Measurements from ENCODE around the gene DLX6.

Gene DLX6

DNA sequence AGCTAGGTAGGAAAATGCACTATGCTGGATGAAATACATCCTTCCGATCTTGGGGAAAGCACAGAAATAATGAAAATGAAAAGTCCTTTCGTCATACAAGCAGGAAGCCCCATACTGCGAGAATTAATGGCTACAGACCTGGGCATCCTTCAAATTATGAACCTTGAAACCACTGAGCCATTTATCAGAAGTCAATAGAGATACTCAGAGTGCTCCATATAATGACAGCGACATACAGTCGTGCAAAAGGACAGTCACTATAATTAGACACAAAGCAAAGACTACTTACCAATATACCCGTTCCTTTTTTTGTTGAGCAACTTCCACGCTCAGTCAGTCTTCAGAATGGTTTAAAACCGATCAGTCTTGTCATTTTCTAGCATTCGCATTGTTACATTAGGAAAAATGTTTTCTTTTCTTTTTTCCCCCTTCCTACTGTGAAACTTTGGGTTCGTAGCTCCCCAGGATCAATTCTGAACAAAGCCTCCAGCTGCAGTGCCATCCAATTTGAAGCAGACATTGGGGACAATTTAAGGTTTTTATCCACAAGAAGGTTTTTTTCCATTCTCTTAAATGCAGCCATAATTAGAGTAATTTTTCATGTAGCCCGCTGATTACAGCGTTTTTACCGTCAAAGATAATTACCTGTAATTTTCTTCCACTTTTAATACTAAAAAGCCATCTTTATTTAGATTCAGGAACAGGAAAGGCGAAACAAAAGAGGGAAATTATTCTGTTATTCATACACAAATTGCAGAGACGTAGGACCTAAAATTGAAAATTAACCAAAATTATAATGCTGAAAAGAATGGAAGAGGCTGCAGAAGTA, 6.4 kb downstream of the DLX6 start:
- DNase-seq: no peak

- no peak for DNase-seq
These were observed 7.2 kb downstream of the DLX6 start for GRCh38 chr7:97012365-97013133.

GRCh38 chr7:97013134-97013844, 7.9 kb downstream of the DLX6 start:
- no peak for DNase-seq

- no peak for DNase-seq
These were observed 8.4 kb downstream of the DLX6 start for GRCh38 chr7:97013845-97014134.

DNA sequence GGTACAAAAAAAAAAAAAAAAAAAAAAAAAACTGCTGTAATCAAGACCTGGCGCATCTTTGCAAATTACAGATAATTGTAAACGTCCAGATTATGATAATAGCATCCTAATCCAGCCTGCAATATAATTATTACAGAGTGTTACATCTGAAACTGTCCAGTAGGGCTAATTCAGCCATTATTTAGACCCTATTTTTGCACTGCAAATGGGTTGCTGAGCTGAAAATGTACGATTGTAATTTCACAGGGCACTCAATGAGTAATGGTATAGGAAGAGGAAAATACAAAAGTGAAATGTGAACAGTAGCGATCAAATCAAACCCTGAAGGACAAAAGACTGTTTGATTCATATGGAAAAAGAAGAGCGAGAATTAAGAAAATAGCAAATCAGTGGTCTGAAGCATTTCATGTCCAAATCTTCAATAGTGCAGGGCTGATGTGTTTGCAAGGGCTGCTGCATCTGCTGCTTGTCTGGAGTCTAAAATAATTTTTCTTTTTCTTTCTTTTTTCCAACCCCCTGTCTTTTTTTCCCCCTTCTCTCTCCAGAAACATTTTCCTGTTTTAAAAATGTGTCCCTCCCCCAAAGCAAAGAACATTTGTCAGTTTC, 8.9 kb downstream of the DLX6 start:
- no peak for DNase-seq

DNA sequence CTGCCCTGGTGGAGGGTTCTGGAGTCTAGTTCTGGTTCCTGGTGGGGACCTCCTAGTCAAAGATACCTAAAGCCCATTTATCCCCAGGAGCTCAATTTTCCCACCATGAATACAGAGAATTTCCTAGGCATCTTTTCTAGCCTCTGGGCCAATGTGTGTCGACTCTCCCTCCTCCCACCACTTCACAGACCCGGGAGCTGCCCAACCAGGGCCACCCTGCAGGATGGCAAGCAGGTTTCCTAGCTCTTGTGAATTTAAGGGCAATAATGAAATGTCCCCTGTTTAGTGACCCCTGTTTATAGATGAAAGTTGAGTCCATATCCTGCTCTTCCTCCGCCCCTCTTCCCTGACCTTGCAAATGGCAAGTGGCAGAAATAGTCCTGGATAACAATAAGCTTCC, 9.9 kb downstream of the DLX6 start:
- no peak for DNase-seq

DNA sequence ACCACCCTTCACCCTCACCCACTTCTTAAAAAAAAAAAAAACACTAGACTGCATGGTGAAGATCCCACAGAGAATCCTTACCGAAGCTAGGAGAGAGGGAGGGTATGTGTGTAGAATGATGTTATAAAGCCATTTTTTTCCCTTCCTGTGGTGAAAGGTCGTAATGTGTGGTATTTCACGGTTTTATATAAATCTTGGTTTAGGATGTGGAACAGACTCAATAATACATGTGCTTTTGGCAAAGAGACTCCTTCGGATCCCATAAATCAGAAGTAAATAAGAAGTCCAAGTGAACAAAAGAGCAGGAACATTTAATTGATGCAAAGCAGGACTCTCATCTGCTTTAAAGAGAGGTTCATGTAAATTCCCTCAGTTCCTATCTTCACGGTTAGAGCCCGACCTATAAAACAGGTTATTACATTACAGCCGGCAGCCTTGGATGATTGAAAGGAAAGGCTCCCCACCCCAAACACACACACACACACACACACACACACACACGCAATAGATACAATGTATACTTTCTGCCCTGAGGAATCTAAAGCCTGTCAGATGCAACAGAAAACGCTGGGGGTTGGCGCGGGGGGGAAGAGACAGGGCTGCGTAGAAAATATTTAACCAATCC, 10.5 kb downstream of the DLX6 start:
- no peak for DNase-seq

DNA sequence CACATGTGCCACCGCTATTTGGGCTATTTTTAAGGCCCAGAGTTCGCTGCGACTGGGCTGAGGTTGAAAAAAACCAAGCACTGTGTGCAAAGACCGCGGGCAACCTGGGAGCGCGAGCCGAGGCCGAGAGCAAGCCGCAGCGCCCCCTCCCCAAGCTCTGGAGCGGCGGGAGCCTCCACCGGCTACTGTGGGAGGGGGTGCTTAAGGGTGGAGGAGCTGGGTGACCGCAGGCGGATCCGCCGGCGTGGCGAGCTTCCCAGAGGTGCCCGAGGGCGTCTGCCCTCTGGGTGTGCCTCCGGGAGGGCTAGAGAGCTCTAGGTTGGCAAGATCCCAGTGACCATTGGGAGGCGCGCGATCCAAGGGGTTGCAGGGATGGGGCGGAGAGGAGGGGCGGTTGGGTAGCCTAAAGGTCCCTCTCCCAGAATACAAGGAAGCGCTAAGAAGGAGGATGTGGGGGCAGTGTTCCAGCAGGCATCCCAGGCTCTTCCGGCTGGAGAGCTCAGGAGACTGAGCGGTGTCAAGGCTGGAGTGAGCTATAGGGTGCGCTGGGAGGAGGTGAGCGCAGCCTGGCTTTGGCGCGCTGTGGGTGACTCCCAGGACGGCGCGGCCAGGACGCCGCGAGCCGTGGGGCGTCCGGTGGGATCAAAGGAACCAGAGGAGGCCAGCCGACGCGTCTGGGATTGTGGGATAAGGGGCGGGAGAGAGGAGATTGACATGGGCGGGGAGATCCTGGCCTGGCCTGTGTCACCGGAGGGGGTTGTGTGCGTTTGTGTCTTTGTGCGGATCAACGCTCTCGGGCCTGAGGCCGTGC, 11.2 kb downstream of the DLX6 start:
- no peak for DNase-seq

DNA sequence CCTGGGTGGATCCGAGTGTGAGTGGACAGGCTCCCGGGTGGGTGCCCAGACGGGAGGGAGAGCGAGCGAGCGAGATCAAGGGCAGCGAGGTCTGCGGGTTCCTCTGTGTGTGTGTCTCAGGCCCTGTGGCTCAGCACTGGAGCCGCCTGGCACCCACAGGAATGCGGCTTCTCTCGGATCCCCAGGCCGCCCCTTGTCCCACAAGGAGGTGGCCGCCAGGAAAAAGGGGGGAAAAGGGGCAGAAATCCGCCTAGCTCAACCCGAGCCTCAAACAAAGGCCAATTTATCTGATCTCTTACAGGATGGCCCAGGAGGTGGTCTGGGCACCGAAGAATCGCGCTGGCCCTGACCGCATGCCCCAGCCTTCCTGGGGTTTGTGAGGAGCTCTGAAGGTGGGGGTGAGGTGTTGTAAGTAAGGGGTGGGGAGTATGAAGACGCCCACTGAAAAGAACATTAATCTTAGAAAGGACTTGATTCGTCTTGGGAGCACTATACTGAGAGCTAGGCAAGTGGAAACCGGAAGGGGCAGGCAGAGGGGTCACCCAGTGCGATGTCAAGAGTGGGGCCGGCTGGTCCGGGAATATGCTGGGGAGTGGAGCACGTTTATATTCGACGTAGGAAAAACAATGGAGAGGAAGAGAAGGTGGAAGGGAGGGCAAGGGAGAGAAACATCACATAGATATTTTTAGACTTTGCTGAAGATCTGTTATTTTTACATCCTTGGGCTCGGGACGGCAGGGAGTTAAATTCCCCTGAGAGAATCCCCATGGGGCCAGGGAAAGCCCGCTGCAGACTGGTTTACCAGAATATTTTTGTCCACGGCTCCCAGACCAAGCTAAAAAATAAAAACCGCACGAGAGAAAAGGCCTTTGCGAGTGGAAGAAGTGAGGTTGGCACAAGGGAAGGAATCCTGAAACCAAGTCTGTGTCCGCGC, 12.1 kb downstream of the DLX6 start:
- no peak for DNase-seq

DNA sequence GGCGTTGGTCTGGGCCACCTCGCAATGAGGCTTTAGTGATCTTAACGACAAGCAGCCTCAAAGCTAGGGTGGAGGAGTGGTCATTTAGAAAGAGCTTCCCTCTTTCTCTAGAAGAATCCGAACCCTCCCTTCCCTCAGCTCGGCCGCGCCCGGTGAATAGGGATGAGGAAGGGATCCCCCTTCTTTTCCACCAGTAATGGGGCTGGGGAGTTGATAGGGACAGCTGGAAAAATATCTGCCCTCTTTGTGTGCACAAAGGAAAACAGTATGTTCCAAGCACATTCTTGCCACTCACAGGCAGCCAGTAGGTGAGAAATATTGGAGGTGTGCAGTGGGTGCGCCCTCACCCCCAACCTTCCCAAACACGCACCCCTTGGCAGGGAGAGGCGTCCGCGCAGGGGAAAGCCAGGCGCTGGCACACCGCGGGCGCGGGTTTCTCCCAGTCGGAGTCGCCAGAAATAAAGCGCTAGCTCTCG, 12.8 kb downstream of the DLX6 start:
- DNase-seq: no peak

DNA sequence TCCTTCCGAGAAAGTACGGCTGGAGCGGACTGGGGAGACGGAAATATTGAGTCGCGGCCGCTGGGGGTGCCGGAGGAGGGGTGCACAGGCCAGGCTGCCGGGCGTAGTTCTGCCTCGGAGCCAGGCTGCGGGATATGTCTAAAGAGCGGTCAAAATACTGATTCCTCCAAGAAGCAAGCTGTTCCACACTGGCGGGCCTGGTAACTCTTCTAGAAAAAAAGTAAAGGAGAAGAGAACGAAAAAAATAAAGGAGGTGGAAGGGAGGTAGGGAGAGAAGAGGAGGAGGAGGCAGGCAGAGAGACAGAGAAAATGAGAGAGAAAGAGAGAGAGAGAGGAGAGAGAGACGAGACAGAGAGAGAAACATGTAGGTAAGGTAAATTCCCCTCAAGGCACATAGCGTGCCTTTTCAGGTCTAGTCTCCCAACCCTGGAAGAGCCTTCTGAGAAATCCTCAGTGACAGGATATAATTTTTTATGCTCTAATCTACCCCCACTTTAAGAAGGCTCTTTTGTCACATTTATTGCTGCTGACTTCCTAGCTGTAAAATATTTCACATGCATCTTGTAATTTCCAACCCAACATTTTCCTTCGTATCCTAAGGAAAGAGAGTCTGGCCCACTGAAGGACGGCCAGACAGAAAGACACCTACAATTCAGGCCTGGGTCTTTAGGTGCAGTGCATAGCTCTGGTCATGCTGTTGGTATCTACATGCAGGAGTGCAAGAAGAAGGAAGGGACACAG, 13.6 kb downstream of the DLX6 start:
- no peak for DNase-seq

DNA sequence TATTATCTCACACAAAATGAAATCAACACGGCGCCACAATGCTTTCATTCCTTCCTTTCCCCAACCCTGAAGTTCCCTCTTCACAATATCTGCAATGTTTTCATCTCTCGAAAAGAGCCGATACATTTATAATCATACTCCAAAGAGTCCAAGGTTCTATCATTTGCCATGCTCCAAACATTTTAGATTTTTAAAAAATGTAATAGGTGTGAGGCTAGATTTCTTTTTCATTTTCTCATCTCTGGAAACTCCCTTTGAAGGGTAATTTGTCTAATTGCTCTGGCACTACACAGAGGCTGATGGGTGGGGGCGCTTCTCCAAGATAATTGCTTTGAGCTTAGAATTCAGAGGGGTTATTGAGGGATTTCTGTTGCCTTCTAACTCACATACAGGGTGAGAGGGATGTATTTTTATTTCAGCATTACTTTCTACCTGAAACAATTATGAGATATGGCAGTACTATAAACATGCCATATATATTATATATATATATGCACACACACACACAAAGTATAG, 14.4 kb downstream of the DLX6 start:
- no peak for DNase-seq

- DNase-seq: no peak
These were observed 15.2 kb downstream of the DLX6 start for GRCh38 chr7:97020601-97020995.

- DNase-seq: no peak
These were observed 15.8 kb downstream of the DLX6 start for GRCh38 chr7:97020996-97021746.

DNA sequence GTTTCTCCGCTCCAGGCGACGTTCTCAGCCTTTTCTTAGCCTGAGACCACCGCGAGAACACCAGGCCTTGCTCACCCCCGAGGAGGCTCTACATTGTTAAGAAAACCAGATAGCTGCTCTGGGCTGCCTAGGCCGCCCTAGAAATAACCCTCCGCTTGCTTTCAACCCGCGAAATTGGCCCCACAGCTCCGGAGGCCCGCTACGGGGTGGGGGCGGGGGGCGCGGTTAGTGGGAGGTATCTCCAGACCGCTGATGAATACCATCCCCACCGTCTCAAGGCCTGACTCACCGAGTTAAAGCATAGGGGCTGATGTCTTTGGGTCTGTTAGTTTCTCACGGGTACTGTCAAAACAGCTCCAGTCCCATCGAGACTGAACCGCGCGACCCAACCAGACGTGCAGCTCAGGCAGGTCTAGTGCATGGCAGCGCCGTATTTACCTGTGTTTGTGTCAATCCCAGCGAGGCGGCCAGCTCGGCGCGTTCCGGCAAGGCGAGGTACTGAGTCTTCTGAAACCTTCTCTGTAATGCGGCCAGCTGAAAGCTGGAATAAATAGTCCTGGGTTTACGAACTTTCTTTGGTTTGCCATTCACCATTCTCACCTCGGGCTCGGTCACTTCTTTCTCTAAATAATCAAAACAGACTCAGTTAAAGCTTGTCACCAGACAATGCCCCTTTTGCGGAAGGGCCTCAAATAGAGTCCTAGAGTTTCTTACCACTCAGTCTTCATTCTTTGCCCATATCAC, 16.6 kb downstream of the DLX6 start:
- no peak for DNase-seq

DNA sequence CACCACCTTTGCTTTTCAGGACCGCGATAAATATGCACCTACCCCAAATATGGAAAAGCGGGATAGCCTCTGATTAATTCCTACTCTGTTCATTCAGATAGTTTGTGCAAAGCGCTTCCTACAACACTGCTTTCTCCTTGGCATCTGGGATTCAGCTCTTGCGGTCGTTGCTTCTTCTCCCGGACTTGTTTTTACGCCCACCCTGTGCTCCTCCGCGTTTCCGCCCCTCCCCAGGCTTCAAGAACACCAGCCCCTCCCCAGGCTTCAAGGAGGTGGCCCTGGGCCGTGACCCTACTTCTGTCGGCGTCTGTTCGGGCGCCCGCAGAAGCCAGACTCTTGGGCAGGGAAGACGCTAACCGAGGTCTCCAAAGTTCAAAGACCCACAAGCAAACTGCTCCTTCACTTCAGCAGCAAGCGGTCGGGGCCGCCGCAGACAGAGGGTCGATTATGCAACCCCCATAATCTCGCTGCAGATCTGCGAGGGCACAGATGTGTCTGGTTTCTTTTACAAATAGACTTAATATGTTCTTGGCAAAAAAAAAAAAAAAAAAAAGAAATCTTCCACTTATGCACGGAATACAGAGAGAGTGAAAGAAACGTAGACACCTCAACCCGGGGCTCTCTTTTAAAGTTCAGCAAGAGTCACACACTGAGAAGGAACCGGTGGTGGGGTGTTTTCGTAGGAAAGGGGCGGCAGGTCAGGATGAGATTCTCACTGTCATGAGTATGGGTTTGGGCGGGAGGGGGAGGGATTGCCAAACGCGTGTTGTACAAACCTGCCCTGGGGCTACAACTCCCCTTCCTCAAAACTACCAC, 17.3 kb downstream of the DLX6 start:
- no peak for DNase-seq
